Fibroblast of lung (primary cell): ENCODE measurements around the gene LPIN1. TPM values are rescaled to one million over a fixed set of nuclear protein-coding genes. Genes with fewer than 3 reads are reported as not detected.

ENCODE experiments used
- DNase-seq, 2 donors: peaks; one replicate each; pipeline versions ENCODE4 v3.0.0 to v3.0.0-alpha.2; 2010; ENCODE audit warnings: low read depth in 2 of 2
- H2AFZ ChIP-seq: 2 replicates; pipeline ENCODE4 v1.5.1; 2012; ENCODE audit warnings: low read length, control low read depth, inconsistent platforms
- H3K27ac ChIP-seq: 2 replicates; pipeline ENCODE4 v1.5.1; 2011; ENCODE audit warnings: low read length, control low read depth; ENCODE audit not compliant: insufficient read depth
- H3K27me3 ChIP-seq: 2 replicates; pipeline ENCODE4 v1.5.1; 2011; ENCODE audit warnings: mild to moderate bottlenecking, low read length; ENCODE audit not compliant: control insufficient read depth, insufficient read depth
- H3K36me3 ChIP-seq: 2 replicates; pipeline ENCODE4 v1.5.1; 2011; ENCODE audit warnings: low read length; ENCODE audit not compliant: control insufficient read depth, insufficient read depth
- H3K4me1 ChIP-seq: 2 replicates; pipeline ENCODE4 v1.5.1; 2011; ENCODE audit warnings: low read length; ENCODE audit not compliant: control insufficient read depth, insufficient read depth; ENCODE audit errors: extremely low read depth
- H3K4me2 ChIP-seq: 2 replicates; pipeline ENCODE4 v1.5.1; 2011; ENCODE audit warnings: low read length, control low read depth; ENCODE audit not compliant: insufficient read depth; ENCODE audit errors: extremely low read depth
- H3K4me3 ChIP-seq, 4 experiments: fragments of 200-600 bp in 1 of 4; sonication (generic) in 1 of 4; replicated peaks in 1 of 4; 2 replicates each; pipeline ENCODE4 v1.5.1; 2011 to 2016; ENCODE audit warnings: low read length in 4 of 4, low read depth in 3 of 4, mild to moderate bottlenecking in 3 of 4, control low read depth in 2 of 4, inconsistent platforms in 1 of 4, mixed read lengths in 1 of 4; ENCODE audit not compliant: insufficient read depth in 1 of 4; ENCODE audit errors: control extremely low read depth in 1 of 4
- H3K79me2 ChIP-seq: 2 replicates; pipeline ENCODE4 v1.5.1; 2012; ENCODE audit warnings: mild to moderate bottlenecking, low read length, inconsistent platforms; ENCODE audit not compliant: control insufficient read depth, insufficient read depth
- H3K9ac ChIP-seq: 2 replicates; pipeline ENCODE4 v1.5.1; 2011; ENCODE audit warnings: mild to moderate bottlenecking, low read length, control low read depth; ENCODE audit not compliant: insufficient read depth
- H3K9me3 ChIP-seq: 2 replicates; pipeline ENCODE4 v1.5.1; 2012; ENCODE audit warnings: low read depth, low read length; ENCODE audit not compliant: control insufficient read depth, insufficient read depth
- H4K20me1 ChIP-seq: 2 replicates; pipeline ENCODE4 v1.5.1; 2011; ENCODE audit warnings: low read length; ENCODE audit not compliant: control insufficient read depth, insufficient read depth; ENCODE audit errors: extremely low read depth
- EZH2 ChIP-seq: IDR thresholded peaks from 2 replicates; pipeline ENCODE4 v1.5.1; 2012; ENCODE audit warnings: low read length, control low read depth, mild to moderate bottlenecking; ENCODE audit errors: missing control alignments
- polyA plus RNA-seq, 2 donors: library from polyadenylated mRNA; depleted of rRNA in 1 of 2; stranded (reverse) in 1 of 2; unstranded in 1 of 2; fragments of >200 nt; gene quantifications; 2 replicates each; pipeline ENCODE4 v1.2.1, GENCODE V29; 2011 to 2012; ENCODE audit warnings: missing spikeins in 1 of 2
- total RNA-seq: library from RNA; depleted of rRNA; stranded (reverse); fragments of >200 nt; gene quantifications from 2 replicates; pipeline ENCODE4 v1.2.1, GENCODE V29; 2014
- TF ChIP-seq, protein P1 (sequence below), 2 donors: IDR thresholded peaks in 1 of 2; conservative IDR thresholded peaks in 1 of 2; 1 replicate in 1 of 2; 2 replicates in 1 of 2; pipeline ENCODE4 v1.5.1; 2011 to 2012; ENCODE audit warnings: low read length in 2 of 2, control low read depth in 1 of 2, inconsistent platforms in 1 of 2, low read depth in 1 of 2, mild to moderate bottlenecking in 1 of 2

The LPIN1 gene
- total and polyA plus RNA-seq, 2 donors (not counting 1 experiment from before 2014, with no cell fraction given), result 87.8 to 205 TPM

DNA sequence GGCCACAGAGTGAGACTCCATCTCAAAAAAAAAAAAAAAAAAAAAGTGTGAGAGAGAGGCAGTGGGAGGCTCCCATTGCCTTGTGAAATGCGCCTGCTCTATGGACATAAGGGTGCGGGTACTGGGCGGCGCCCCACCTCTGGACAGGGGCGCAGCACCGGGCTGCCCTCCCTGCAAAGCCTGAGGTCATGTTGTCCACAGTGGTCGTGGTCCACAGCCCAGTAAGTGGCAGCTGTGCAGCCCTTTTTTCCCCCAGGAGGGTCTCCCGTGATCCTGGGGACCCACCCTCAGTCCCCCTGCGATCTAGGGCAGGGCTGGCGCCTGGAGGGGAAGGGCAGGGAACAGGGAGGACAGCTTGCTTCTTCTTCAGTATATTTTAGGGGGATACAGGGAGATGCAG lies 37.8 kb downstream of the LPIN1 start:
- no peak overlapping the region for H2AFZ ChIP-seq
- H3K27ac ChIP-seq, result no peak overlapping the region
- DNase-seq, result no peak
- peaks cover 4% of the 10 kb centered on the region for H3K4me1 ChIP-seq
- H3K36me3 ChIP-seq, result peaks cover 41% of the 10 kb centered on the region
- H3K4me3 ChIP-seq, result no peak overlapping the region
- H3K4me2 ChIP-seq, result no peak overlapping the region
- H4K20me1 ChIP-seq, result no peaks in the 10 kb centered on the region
- TF ChIP-seq EZH2, result no peak
- TF ChIP-seq, protein P1, sequence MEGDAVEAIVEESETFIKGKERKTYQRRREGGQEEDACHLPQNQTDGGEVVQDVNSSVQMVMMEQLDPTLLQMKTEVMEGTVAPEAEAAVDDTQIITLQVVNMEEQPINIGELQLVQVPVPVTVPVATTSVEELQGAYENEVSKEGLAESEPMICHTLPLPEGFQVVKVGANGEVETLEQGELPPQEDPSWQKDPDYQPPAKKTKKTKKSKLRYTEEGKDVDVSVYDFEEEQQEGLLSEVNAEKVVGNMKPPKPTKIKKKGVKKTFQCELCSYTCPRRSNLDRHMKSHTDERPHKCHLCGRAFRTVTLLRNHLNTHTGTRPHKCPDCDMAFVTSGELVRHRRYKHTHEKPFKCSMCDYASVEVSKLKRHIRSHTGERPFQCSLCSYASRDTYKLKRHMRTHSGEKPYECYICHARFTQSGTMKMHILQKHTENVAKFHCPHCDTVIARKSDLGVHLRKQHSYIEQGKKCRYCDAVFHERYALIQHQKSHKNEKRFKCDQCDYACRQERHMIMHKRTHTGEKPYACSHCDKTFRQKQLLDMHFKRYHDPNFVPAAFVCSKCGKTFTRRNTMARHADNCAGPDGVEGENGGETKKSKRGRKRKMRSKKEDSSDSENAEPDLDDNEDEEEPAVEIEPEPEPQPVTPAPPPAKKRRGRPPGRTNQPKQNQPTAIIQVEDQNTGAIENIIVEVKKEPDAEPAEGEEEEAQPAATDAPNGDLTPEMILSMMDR (conservative IDR thresholded peaks at IDR 0.05 in 1 of 2, IDR thresholded peaks at IDR 0.05 in 1 of 2; ENCODE audit: low read depth in 1 of 2, low read length in 2 of 2), result no peak
- no peaks in the 10 kb centered on the region for H3K27me3 ChIP-seq
- no peaks in the 10 kb centered on the region for H3K9me3 ChIP-seq
- no peak overlapping the region for H3K9ac ChIP-seq
- peaks cover under 1% of the 10 kb centered on the region for H3K79me2 ChIP-seq

DNA sequence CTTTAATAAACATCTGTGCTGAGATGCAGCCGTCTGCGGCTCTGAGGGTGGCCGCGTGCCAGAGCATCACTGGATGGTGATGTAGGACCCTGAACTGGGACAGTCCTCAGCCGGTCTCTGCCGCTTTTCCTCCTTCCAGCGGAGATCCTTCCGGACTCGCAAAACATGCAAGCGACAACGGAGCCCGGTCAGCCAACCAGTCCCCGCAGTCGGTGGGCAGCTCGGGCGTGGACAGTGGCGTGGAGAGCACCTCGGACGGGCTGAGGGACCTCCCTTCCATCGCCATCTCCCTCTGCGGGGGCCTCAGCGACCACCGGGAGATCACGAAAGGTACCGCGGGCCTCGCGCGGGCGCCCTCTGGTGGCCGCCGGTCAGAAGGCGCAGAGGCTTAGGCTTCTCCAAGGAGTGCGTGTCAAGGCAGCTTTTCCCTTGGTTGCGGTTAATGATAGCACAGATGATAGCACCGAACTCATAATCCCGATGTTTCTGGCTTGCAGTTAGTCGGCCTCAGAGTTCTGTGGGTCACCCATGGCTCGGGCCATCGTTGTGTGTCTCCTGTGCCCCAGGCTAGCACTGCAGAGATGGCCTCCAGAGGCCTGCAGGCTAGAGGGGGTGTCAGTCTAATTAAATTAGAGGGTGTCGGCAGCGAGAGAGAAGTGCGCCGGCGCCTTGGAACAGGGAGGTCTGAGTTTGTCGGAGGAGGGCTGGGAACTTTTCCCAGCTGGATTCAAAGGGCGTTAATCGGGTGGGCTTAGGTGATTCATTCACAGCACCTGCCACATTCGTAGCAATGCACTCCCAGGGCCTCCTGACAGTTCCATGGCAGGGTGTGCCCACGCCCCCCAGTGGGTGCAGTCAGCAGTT lies 38.5 kb downstream of the LPIN1 start:
- Histone ChIP-seq H3K4me2 (no peak overlapping the region), H4K20me1 (no peaks in the 10 kb centered on the region), H3K4me1 (peaks cover 4% of the 10 kb centered on the region), H3K9ac (no peak overlapping the region), H3K27ac (peak overlapping the region; percentile 2), H3K27me3 (no peaks in the 10 kb centered on the region), H3K9me3 (no peaks in the 10 kb centered on the region), H3K36me3 (peaks cover 43% of the 10 kb centered on the region), H2AFZ (no peak overlapping the region), H3K79me2 (peaks cover 2% of the 10 kb centered on the region), H3K4me3 (no peak overlapping the region)
- DNase-seq, result peak; percentile 43 to 52
- TF ChIP-seq, protein P1 (conservative IDR thresholded peaks at IDR 0.05 in 1 of 2, IDR thresholded peaks at IDR 0.05 in 1 of 2; ENCODE audit: low read depth in 1 of 2, low read length in 2 of 2), result peak; percentile 52 to 83
- no peak for TF ChIP-seq EZH2

DNA sequence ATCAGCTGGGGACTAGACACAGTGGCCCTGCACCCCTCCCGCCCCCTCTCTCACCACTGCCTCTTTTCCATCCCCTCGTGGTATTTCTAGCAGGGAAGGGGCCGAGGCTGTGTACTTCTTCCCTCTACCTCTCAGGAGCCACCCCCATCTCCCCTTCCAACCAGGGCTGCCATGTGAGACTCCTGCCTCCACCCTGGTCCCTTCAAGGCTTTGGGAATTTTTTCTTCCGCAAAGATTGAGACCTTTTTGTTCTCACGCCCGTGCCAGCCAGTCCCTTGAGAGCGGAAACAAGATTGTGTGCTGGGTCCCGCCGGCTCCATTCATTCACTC lies 39.1 kb downstream of the LPIN1 start:
- TF ChIP-seq, protein P1 (conservative IDR thresholded peaks at IDR 0.05 in 1 of 2, IDR thresholded peaks at IDR 0.05 in 1 of 2; ENCODE audit: low read depth in 1 of 2, low read length in 2 of 2), result no peak
- TF ChIP-seq EZH2, result no peak
- Histone ChIP-seq H3K79me2 (peaks cover 2% of the 10 kb centered on the region), H3K36me3 (peaks cover 45% of the 10 kb centered on the region), H3K4me2 (no peak overlapping the region), H3K9me3 (no peaks in the 10 kb centered on the region), H4K20me1 (no peaks in the 10 kb centered on the region), H3K4me1 (peaks cover 4% of the 10 kb centered on the region), H3K9ac (no peak overlapping the region), H3K27me3 (no peaks in the 10 kb centered on the region), H3K4me3 (no peak overlapping the region), H3K27ac (peak overlapping the region; percentile 2), H2AFZ (no peak overlapping the region)
- no peak for DNase-seq
